Activated T-cell treated with anti-CD3 and anti-CD28 coated beads, Interleukin-2, amount 50 U/mL, for 72 hours (primary cell): ENCODE data around the gene PRKCH. TPM values are rescaled to one million over a fixed set of nuclear protein-coding genes. Genes with fewer than 3 reads are reported as not detected.
"Not testable (repeated sequence)": the region's sequence is repeated elsewhere in the genome, so short reads cannot be mapped to it uniquely, and the experiment has no call there.

ENCODE experiments used
- ATAC-seq, 2 donors: fragments of 150-1000 bp; cut with Tn5 transposase; replicated peaks in 1 of 2; 2 replicates each; pipeline ENCODE4 v1.10.0; 2021; ENCODE audit warnings: moderate library complexity in 2 of 2, mild to moderate bottlenecking in 1 of 2
- DNase-seq, 2 donors: peaks; one replicate each; pipeline ENCODE4 v3.0.0; 2021 to 2022; ENCODE audit warnings: mixed read lengths in 1 of 2
- H3K27ac Mint-ChIP-seq: one replicate; pipeline ENCODE4 v1.8.0; 2022; ENCODE audit warnings: mild to moderate bottlenecking, moderate library complexity, mixed read lengths
- H3K27me3 Mint-ChIP-seq: one replicate; pipeline ENCODE4 v1.8.0; 2022; ENCODE audit warnings: low read depth, mixed read lengths
- H3K36me3 Mint-ChIP-seq, 2 donors: one replicate each; pipeline ENCODE4 v1.8.0; 2022; ENCODE audit warnings: mixed read lengths in 2 of 2, mild to moderate bottlenecking in 1 of 2; ENCODE audit not compliant: insufficient read depth in 2 of 2
- H3K4me1 Mint-ChIP-seq: one replicate; pipeline ENCODE4 v1.8.0; 2022; ENCODE audit warnings: low read depth, mixed read lengths
- H3K4me3 Mint-ChIP-seq, 2 donors: one replicate each; pipeline ENCODE4 v1.8.0; 2022; ENCODE audit warnings: mild to moderate bottlenecking in 2 of 2, mixed read lengths in 2 of 2, moderate library complexity in 2 of 2
- H3K9me3 Mint-ChIP-seq, 2 donors: one replicate each; pipeline ENCODE4 v1.8.0; 2022; ENCODE audit warnings: mixed read lengths in 2 of 2
- total RNA-seq, 2 donors: library from RNA; stranded (reverse); gene quantifications; one replicate each; pipeline ENCODE4 v1.2.3, GENCODE V29; 2022

The PRKCH gene
- total RNA-seq, 2 donors from 2014 or later = 127 to 143 TPM

GRCh38 chr14:61288720-61289119 is 32.7 kb upstream of the PRKCH start:
- Mint-ChIP-seq H3K27ac (no peak overlapping the region), H3K4me1 (peaks cover 23% of the 10 kb centered on the region), H3K4me3 (no peak overlapping the region), H3K36me3 (no peaks in the 10 kb centered on the region), H3K27me3 (no peaks in the 10 kb centered on the region), H3K9me3 (no peaks in the 10 kb centered on the region)
- DNase-seq = no peak
- no peak for ATAC-seq

GRCh38 chr14:61290701-61291100 is 30.7 kb upstream of the PRKCH start:
- DNase-seq (no peak), ATAC-seq (no peak)
- Mint-ChIP-seq H3K27ac (no peak overlapping the region), H3K27me3 (no peaks in the 10 kb centered on the region), H3K36me3 (no peaks in the 10 kb centered on the region), H3K4me3 (no peak overlapping the region), H3K9me3 (no peaks in the 10 kb centered on the region), H3K4me1 (peaks cover 11% of the 10 kb centered on the region)

GRCh38 chr14:61296151-61296550 is 25.2 kb upstream of the PRKCH start:
- Mint-ChIP-seq H3K4me3 (peak overlapping the region; percentile 49 to 54), H3K4me1 (peaks cover 54% of the 10 kb centered on the region), H3K9me3 (no peaks in the 10 kb centered on the region), H3K27me3 (no peaks in the 10 kb centered on the region), H3K36me3 (no peaks in the 10 kb centered on the region), H3K27ac (no peak overlapping the region)
- DNase-seq (no peak), ATAC-seq (no peak)

- Mint-ChIP-seq H3K9me3 (no peaks in the 10 kb centered on the region), H3K27me3 (no peaks in the 10 kb centered on the region), H3K27ac (peak overlapping the region; percentile 53), H3K4me3 (peak overlapping the region; percentile 49 to 54), H3K4me1 (peaks cover 54% of the 10 kb centered on the region), H3K36me3 (no peaks in the 10 kb centered on the region)
- ATAC-seq (peak; percentile 39 to 53), DNase-seq (no peak)
Measured at GRCh38 chr14:61296719-61297502, 24.5 kb upstream of the PRKCH start.

GRCh38 chr14:61297581-61297980 is 23.8 kb upstream of the PRKCH start:
- H3K36me3 Mint-ChIP-seq = no peaks in the 10 kb centered on the region

GRCh38 chr14:61298824-61299223 is 22.6 kb upstream of the PRKCH start:
- H3K9me3 Mint-ChIP-seq = no peaks in the 10 kb centered on the region
- peaks cover 54% of the 10 kb centered on the region for H3K4me1 Mint-ChIP-seq

More at GRCh38 chr14:61297581-61297980, 23.8 kb upstream of the PRKCH start:
- DNase-seq (no peak), ATAC-seq (no peak)
- Mint-ChIP-seq H3K27ac (no peak overlapping the region), H3K4me3 (no peak overlapping the region), H3K9me3 (no peaks in the 10 kb centered on the region), H3K27me3 (no peaks in the 10 kb centered on the region), H3K4me1 (peaks cover 54% of the 10 kb centered on the region)

GRCh38 chr14:61300209-61300608 is 21.2 kb upstream of the PRKCH start:
- peaks cover 0 to 8% of the 10 kb centered on the region in 2 donors for H3K36me3 Mint-ChIP-seq
- H3K4me1 Mint-ChIP-seq = peaks cover 54% of the 10 kb centered on the region
- ATAC-seq (no peak), DNase-seq (no peak)
- peaks cover 0 to 2% of the 10 kb centered on the region in 2 donors for H3K9me3 Mint-ChIP-seq
- H3K27ac Mint-ChIP-seq = no peak overlapping the region
- no peaks in the 10 kb centered on the region for H3K27me3 Mint-ChIP-seq
- H3K4me3 Mint-ChIP-seq = peak overlapping the region in 1 of 2 donors; percentile 39

More at GRCh38 chr14:61298824-61299223, 22.6 kb upstream of the PRKCH start:
- H3K36me3 Mint-ChIP-seq = peaks cover 0 to 1% of the 10 kb centered on the region in 2 donors
- DNase-seq (no peak), ATAC-seq (no peak)
- no peaks in the 10 kb centered on the region for H3K27me3 Mint-ChIP-seq
- H3K27ac Mint-ChIP-seq = no peak overlapping the region
- H3K4me3 Mint-ChIP-seq = no peak overlapping the region

- Mint-ChIP-seq H3K4me1 (peaks cover 52% of the 10 kb centered on the region), H3K4me3 (no peak overlapping the region), H3K27ac (no peak overlapping the region), H3K27me3 (no peaks in the 10 kb centered on the region), H3K9me3 (peaks cover 0 to 2% of the 10 kb centered on the region in 2 donors), H3K36me3 (peaks cover 0 to 12% of the 10 kb centered on the region in 2 donors)
- DNase-seq = no peak
- no peak for ATAC-seq
Measured at GRCh38 chr14:61300754-61301153, 20.6 kb upstream of the PRKCH start.

- Mint-ChIP-seq H3K4me1 (peaks cover 28% of the 10 kb centered on the region), H3K27me3 (no peaks in the 10 kb centered on the region), H3K27ac (no peak overlapping the region), H3K4me3 (no peak overlapping the region), H3K36me3 (peaks cover 6 to 27% of the 10 kb centered on the region in 2 donors), H3K9me3 (peaks cover 7% of the 10 kb centered on the region in 2 donors)
- DNase-seq (no peak), ATAC-seq (no peak)
Measured at GRCh38 chr14:61304688-61305087, 16.7 kb upstream of the PRKCH start.

- Mint-ChIP-seq H3K9me3 (peaks cover 14 to 16% of the 10 kb centered on the region in 2 donors), H3K4me1 (peaks cover 21% of the 10 kb centered on the region), H3K4me3 (no peak overlapping the region), H3K36me3 (peaks cover 16 to 45% of the 10 kb centered on the region in 2 donors), H3K27me3 (no peaks in the 10 kb centered on the region), H3K27ac (no peak overlapping the region)
- no peak for DNase-seq
- no peak for ATAC-seq
Measured at GRCh38 chr14:61308198-61308597, 13.2 kb upstream of the PRKCH start.

GRCh38 chr14:61308701-61309100 is 12.7 kb upstream of the PRKCH start:
- not testable (repeated sequence) for ATAC-seq, H3K27me3 Mint-ChIP-seq, H3K4me3 Mint-ChIP-seq, H3K27ac Mint-ChIP-seq, DNase-seq
- H3K9me3 Mint-ChIP-seq = peaks cover 18% of the 10 kb centered on the region in 2 donors
- H3K36me3 Mint-ChIP-seq = peaks cover 20 to 46% of the 10 kb centered on the region in 2 donors
- H3K4me1 Mint-ChIP-seq = peaks cover 21% of the 10 kb centered on the region

- Mint-ChIP-seq H3K4me1 (peaks cover 7% of the 10 kb centered on the region), H3K27me3 (no peaks in the 10 kb centered on the region), H3K4me3 (no peak overlapping the region), H3K9me3 (peaks cover 9 to 12% of the 10 kb centered on the region in 2 donors), H3K27ac (no peak overlapping the region), H3K36me3 (peaks cover 11 to 22% of the 10 kb centered on the region in 2 donors)
- DNase-seq = no peak
- no peak for ATAC-seq
Measured at GRCh38 chr14:61315313-61315712, 6.1 kb upstream of the PRKCH start.

- Mint-ChIP-seq H3K4me3 (no peak overlapping the region), H3K4me1 (peaks cover 2% of the 10 kb centered on the region), H3K27me3 (no peaks in the 10 kb centered on the region), H3K36me3 (peaks cover 11 to 23% of the 10 kb centered on the region in 2 donors), H3K9me3 (peaks cover 0 to 5% of the 10 kb centered on the region in 2 donors), H3K27ac (no peak overlapping the region)
- ATAC-seq = no peak
- no peak for DNase-seq
Measured at GRCh38 chr14:61319086-61319485, 2.3 kb upstream of the PRKCH start.
